Adrenal gland (tissue), 5 donors: ENCODE data around the gene MAN1C1.

Source experiments
- CTCF ChIP-seq, 6 experiments: fragments of 450-650 bp in 4 of 6; fragments of 200-600 bp in 2 of 6; sonication (generic) in 1 of 6; IDR thresholded peaks; 1 replicate in 5 of 6; 2 replicates in 1 of 6; pipeline versions ENCODE4 v1.5.1 to v1.8.0; 2016 to 2021; ENCODE audit warnings: antibody characterized with exemption in 6 of 6, mild to moderate bottlenecking in 2 of 6, moderate library complexity in 1 of 6
- POLR2A ChIP-seq, 2 donors: fragments of 450-650 bp; IDR thresholded peaks; one replicate each; pipeline ENCODE4 v1.6.1; 2017; ENCODE audit warnings: antibody characterized with exemption in 2 of 2, mild to moderate bottlenecking in 2 of 2, moderate library complexity in 1 of 2
- donor health status: DM: no; HTN: no; CAD: no.

- no peak for TF ChIP-seq POLR2A (IDR thresholded peaks at IDR 0.05)
- TF ChIP-seq CTCF (IDR thresholded peaks at IDR 0.05) = no peak
Observed at GRCh38 chr1:25616987-25617624, 515 bp downstream of the MAN1C1 start.
